GM12892 (cell line): ENCODE data around the gene PRMT5.

Experiments
- POLR2A ChIP-seq: IDR thresholded peaks from 2 replicates; pipeline ENCODE4 v1.6.1; 2011; ENCODE audit warnings: low read depth, low read length, control low read depth
- POLR2AphosphoS5 ChIP-seq: IDR thresholded peaks from 2 replicates; pipeline ENCODE4 v1.6.1; 2011; ENCODE audit warnings: low read depth, low read length, control low read depth
- TAF1 ChIP-seq: IDR thresholded peaks from 2 replicates; pipeline ENCODE4 v1.6.1; 2011; ENCODE audit warnings: low read depth, mild to moderate bottlenecking, control low read depth, low read length, borderline replicate concordance

DNA sequence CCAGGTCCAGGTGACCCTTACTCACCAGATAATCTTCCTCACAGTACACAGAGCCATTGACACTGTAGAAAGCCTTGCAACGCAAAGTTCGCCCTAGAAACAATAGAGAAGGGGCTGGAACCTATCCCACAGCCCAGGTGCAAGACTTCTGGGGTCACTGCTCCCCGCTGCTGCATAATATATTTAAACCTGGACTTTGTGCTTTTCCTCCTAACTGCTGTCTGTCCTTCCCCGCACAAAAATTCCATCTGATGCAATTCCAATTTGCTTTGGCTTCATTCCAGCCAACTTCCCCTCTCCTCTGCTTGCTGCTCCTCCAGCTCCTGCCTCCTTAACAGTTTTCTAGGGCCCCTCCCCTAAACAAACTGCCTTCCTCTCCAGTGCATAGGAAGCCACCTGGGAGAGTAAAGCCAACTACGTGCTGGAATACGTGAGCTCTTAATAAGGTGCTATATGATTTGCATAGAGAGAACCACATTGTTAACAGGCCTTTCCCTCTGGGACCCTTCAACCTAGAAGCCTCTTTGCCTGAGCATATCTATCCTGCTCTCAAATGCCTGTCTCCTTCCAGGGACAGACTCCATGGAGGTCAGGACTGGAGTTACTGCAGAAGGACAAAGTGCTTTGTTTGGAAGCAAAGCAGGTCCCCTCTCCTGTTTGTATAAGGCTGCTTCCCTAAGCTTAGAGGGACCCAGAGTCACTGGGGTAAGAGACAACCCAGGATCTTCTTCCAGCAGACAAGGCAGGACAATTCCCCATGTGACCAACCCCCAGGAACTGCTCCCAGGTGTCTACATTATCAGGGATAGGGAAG, 47.7 kb upstream of the PRMT5 start:
- TF ChIP-seq TAF1 (no peak), POLR2AphosphoS5 (no peak), POLR2A (no peak)
